Trophoblast cell (in vitro differentiated cells and primary cell): Measurements from ENCODE around the gene KCTD14.

Experiments
- DNase-seq, 2 donors: peaks; one replicate each; pipeline ENCODE4 v3.0.0-alpha.2; 2016
- H2AFZ ChIP-seq: 2 replicates; pipeline ENCODE4 v1.6.1; 2013; ENCODE audit warnings: low read length, moderate library complexity, mild to moderate bottlenecking; ENCODE audit not compliant: insufficient read depth, poor library complexity
- H2AK5ac ChIP-seq: 2 replicates; pipeline ENCODE4 v1.6.1; 2013; ENCODE audit warnings: mild to moderate bottlenecking, low read length
- H2BK120ac ChIP-seq: 2 replicates; pipeline ENCODE4 v1.6.1; 2013; ENCODE audit warnings: low read length, mild to moderate bottlenecking, moderate library complexity; ENCODE audit not compliant: insufficient read depth, poor library complexity
- H2BK12ac ChIP-seq: 2 replicates; pipeline ENCODE4 v1.6.1; 2013; ENCODE audit warnings: mild to moderate bottlenecking, low read length, moderate library complexity
- H2BK5ac ChIP-seq: 2 replicates; pipeline ENCODE4 v1.6.1; 2013; ENCODE audit warnings: low read length, low read depth, moderate library complexity, mild to moderate bottlenecking; ENCODE audit not compliant: poor library complexity
- H3K14ac ChIP-seq: 2 replicates; pipeline ENCODE4 v1.6.1; 2013; ENCODE audit warnings: mild to moderate bottlenecking, low read length
- H3K18ac ChIP-seq: 2 replicates; pipeline ENCODE4 v1.6.1; 2013; ENCODE audit warnings: mild to moderate bottlenecking, low read length
- H3K23ac ChIP-seq: 2 replicates; pipeline ENCODE4 v1.6.1; 2013; ENCODE audit warnings: low read length
- H3K27ac ChIP-seq: 2 replicates; pipeline ENCODE4 v1.5.1; 2013; ENCODE audit warnings: low read depth, mild to moderate bottlenecking, inconsistent platforms, low read length, moderate library complexity
- H3K27me3 ChIP-seq: 2 replicates; pipeline ENCODE4 v1.6.1; 2013; ENCODE audit warnings: inconsistent platforms, mild to moderate bottlenecking, low read length, moderate library complexity; ENCODE audit not compliant: insufficient read depth
- H3K36me3 ChIP-seq, 2 experiments: 1 replicate in 1 of 2; 2 replicates in 1 of 2; pipeline ENCODE4 v1.6.1; 2013; ENCODE audit warnings: low read length in 2 of 2, mild to moderate bottlenecking in 2 of 2, moderate library complexity in 1 of 2; ENCODE audit not compliant: insufficient read depth in 2 of 2, control insufficient read depth in 1 of 2
- H3K4ac ChIP-seq: 2 replicates; pipeline ENCODE4 v1.6.1; 2013; ENCODE audit warnings: low read depth, mild to moderate bottlenecking, low read length, moderate library complexity
- H3K4me1 ChIP-seq, 2 experiments: 1 replicate in 1 of 2; 2 replicates in 1 of 2; pipeline ENCODE4 v1.6.1; 2013; ENCODE audit warnings: low read length in 2 of 2, mild to moderate bottlenecking in 2 of 2, moderate library complexity in 1 of 2; ENCODE audit not compliant: insufficient read depth in 2 of 2, control insufficient read depth in 1 of 2
- H3K4me2 ChIP-seq: 2 replicates; pipeline ENCODE4 v1.6.1; 2013; ENCODE audit warnings: inconsistent platforms, mild to moderate bottlenecking, low read length, moderate library complexity
- H3K4me3 ChIP-seq: 2 replicates; pipeline ENCODE4 v1.5.1; 2013; ENCODE audit warnings: mild to moderate bottlenecking, low read depth, low read length, inconsistent platforms
- H3K79me1 ChIP-seq: one replicate; pipeline ENCODE4 v1.6.1; 2013; ENCODE audit warnings: low read length
- H3K79me2 ChIP-seq: 2 replicates; pipeline ENCODE4 v1.6.1; 2013; ENCODE audit warnings: low read length, mild to moderate bottlenecking; ENCODE audit not compliant: control insufficient read depth, insufficient read depth, poor library complexity
- H3K9ac ChIP-seq: 2 replicates; pipeline ENCODE4 v1.6.1; 2013; ENCODE audit warnings: mild to moderate bottlenecking, low read length
- H3K9me3 ChIP-seq: 2 replicates; pipeline ENCODE4 v1.6.1; 2013; ENCODE audit warnings: low read depth, mild to moderate bottlenecking, control low read depth, inconsistent platforms, low read length; ENCODE audit not compliant: insufficient read depth
- H4K12ac ChIP-seq: 2 replicates; pipeline ENCODE4 v1.6.1; 2013; ENCODE audit warnings: low read depth, mild to moderate bottlenecking, low read length, moderate library complexity
- H4K8ac ChIP-seq: 2 replicates; pipeline ENCODE4 v1.6.1; 2013; ENCODE audit warnings: low read depth, mild to moderate bottlenecking, low read length, moderate library complexity
- H4K91ac ChIP-seq: one replicate; pipeline ENCODE4 v1.6.1; 2013; ENCODE audit warnings: low read depth, mild to moderate bottlenecking, low read length, moderate library complexity
- WGBS: extraction: QIAGEN DNeasy Blood & Tissue Kit; methylation state at CpG from one replicate; pipeline ENCODE4 v1.1.7; 2013; ENCODE audit warnings: missing lambda C conversion rate; ENCODE audit not compliant: insufficient read length, insufficient coverage; ENCODE audit errors: extremely low coverage; 5-methylcytosine and 5-hydroxymethylcytosine counted together

The KCTD14 gene

DNA sequence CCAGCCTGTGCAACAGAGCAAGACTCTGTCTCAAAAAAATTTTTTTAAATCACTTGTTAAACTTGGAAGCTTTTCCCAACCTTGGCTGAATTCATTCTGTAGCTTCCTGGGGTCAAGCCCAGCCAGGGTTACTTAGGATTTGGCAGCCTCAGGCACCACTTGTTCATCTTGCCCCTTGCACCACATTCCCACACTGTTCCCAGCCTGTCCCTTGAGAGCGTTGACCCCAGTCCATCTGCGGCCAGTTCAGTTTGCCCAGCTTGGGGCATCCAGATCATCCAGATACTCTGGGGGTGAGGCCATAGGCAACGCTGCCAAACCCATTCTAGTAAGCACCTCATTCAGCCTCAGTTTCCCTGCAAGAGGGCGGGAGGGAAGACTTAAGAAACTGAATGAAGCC lies 31.9 kb upstream of the KCTD14 start:
- Histone ChIP-seq H2BK12ac (no peak overlapping the region), H3K79me1 (peaks cover 14% of the 10 kb centered on the region), H4K8ac (no peak overlapping the region), H3K79me2 (no peaks in the 10 kb centered on the region), H2BK120ac (no peak overlapping the region), H4K91ac (no peak overlapping the region), H3K4me1 (peaks cover 6 to 11% of the 10 kb centered on the region in 2 experiments), H3K4me3 (no peak overlapping the region), H3K9me3 (no peaks in the 10 kb centered on the region), H3K27me3 (no peaks in the 10 kb centered on the region), H3K9ac (no peak overlapping the region), H2AK5ac (no peak overlapping the region), H3K18ac (no peak overlapping the region), H2BK5ac (no peak overlapping the region), H3K23ac (no peak overlapping the region), H3K14ac (no peak overlapping the region), H3K4me2 (no peak overlapping the region), H3K27ac (no peak overlapping the region), H3K36me3 (no peaks in the 10 kb centered on the region), H3K4ac (no peak overlapping the region), H4K12ac (no peak overlapping the region), H2AFZ (no peak overlapping the region)
- DNase-seq = no peak
- no CpG with 5 or more reads among the region's 4 CpGs for WGBS

DNA sequence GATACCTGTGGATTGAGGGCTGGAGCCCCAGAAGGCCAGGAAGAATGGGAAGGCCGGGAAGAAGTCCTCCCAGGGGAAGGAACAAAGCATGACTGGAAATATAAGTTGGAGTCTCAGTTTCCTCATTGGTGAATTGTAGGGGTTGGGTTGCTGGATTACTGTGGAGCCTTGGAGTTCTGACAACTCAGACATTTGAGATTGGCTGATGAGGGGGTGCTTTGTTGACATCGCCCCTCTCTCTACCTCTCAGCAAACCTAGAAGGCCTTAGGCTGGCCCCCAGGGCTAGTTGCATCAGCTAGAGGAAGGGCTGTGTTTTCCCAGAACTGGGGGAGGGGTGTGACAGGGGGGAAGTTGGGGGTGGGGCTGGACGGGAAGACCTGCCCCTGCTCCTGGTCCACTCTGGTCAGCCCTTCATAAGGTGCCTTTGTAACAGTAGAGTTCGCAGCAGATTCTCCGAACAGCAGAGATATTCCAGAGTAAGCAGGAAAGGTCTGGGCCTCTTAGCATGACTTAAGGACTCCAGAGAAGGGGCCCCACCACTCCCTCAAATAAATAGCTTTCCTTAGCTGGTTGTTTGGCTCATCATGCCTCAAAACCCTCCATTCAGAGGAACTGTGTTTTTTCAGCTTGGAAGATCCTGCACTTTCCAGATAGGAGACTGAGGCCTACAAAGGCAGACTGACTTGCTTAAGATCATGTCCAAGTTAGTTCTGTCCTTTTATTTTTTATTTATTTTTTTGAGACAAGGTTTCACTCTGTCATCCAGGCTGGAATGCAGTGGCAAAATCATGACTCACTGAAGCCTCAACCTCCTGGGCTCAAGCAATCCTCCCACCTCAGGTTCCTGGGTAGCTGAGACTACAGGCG lies 28.1 kb upstream of the KCTD14 start:
- no peak for DNase-seq
- Histone ChIP-seq H2BK120ac (peak overlapping the region; percentile 36), H3K9ac (no peak overlapping the region), H3K4ac (no peak overlapping the region), H2BK12ac (peak overlapping the region; percentile 70), H3K79me2 (no peaks in the 10 kb centered on the region), H3K14ac (no peak overlapping the region), H4K8ac (peak overlapping the region; percentile 54), H2AK5ac (no peak overlapping the region), H4K12ac (no peak overlapping the region), H3K79me1 (peaks cover 14% of the 10 kb centered on the region), H3K27ac (peak overlapping the region; percentile 67), H3K23ac (no peak overlapping the region), H2BK5ac (peak overlapping the region; percentile 38), H3K27me3 (no peaks in the 10 kb centered on the region), H3K4me3 (no peak overlapping the region), H2AFZ (no peak overlapping the region), H3K4me2 (peak overlapping the region; percentile 33), H4K91ac (peak overlapping the region; percentile 57), H3K36me3 (no peaks in the 10 kb centered on the region), H3K18ac (peak overlapping the region; percentile 52), H3K9me3 (peaks cover 2% of the 10 kb centered on the region), H3K4me1 (peaks cover 8 to 12% of the 10 kb centered on the region in 2 experiments)
- WGBS = no CpG with 5 or more reads among the region's 6 CpGs

DNA sequence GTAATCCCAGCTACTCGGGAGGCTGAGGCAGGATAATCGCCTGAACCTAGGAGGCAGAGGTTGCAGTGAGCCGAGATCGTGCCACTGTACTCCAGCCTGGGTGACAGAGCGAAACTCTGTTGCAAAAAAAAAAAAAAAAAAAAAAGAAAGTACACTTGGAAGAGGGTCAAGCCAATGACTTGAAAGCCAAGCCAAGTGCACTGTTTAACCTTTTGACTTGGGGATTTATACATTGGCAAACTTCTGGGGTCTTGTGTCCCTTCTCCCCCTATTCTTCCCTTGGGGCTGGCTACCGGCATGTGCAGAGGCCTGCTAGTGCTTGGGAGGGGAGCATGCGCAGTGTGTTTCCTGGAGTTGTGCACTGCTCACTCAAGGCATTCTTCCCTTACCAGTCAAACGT lies 26.3 kb upstream of the KCTD14 start:
- Histone ChIP-seq H4K12ac (no peak overlapping the region), H3K4me1 (peaks cover 11 to 17% of the 10 kb centered on the region in 2 experiments), H2BK5ac (no peak overlapping the region), H3K9me3 (peaks cover 2% of the 10 kb centered on the region), H3K27me3 (no peaks in the 10 kb centered on the region), H2BK12ac (no peak overlapping the region), H3K79me2 (no peaks in the 10 kb centered on the region), H3K23ac (no peak overlapping the region), H2AFZ (no peak overlapping the region), H3K79me1 (peaks cover 18% of the 10 kb centered on the region), H3K14ac (no peak overlapping the region), H2AK5ac (no peak overlapping the region), H4K91ac (no peak overlapping the region), H2BK120ac (no peak overlapping the region), H4K8ac (no peak overlapping the region), H3K4me3 (no peak overlapping the region), H3K18ac (no peak overlapping the region), H3K36me3 (no peaks in the 10 kb centered on the region), H3K4ac (no peak overlapping the region), H3K27ac (peak overlapping the region; percentile 12), H3K9ac (no peak overlapping the region), H3K4me2 (no peak overlapping the region)
- no CpG with 5 or more reads among the region's 8 CpGs for WGBS
- DNase-seq = no peak

DNA sequence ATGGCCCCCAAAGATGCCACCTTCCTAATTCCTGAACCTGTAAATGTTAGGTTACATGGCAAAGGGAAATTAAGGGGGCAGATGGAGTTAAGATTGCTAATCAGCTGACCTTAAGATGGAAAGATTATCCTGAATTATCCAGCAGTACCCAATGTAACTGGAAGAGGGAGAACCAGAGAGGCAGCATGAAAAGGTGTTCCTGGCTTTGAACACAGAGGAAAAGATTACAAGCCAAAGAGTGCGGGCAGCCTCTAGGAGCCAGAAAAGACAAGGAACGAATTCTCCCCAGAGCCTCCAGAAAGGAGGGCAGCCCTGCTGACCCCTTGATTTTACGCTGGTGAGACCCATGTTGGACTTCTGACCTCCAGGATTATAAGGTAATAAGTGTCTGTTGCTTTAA lies 25.5 kb upstream of the KCTD14 start:
- no peak for DNase-seq
- no peak overlapping the region for H3K4me3 ChIP-seq
- H2BK12ac ChIP-seq = no peak overlapping the region
- H3K23ac ChIP-seq = no peak overlapping the region
- H4K8ac ChIP-seq = no peak overlapping the region
- H3K9me3 ChIP-seq = peaks cover 2% of the 10 kb centered on the region
- WGBS = no CpG with 5 or more reads among the region's 3 CpGs
- peaks cover 18% of the 10 kb centered on the region for H3K79me1 ChIP-seq
- peaks cover 11 to 17% of the 10 kb centered on the region in 2 experiments for H3K4me1 ChIP-seq
- H3K4me2 ChIP-seq = no peak overlapping the region
- no peak overlapping the region for H3K18ac ChIP-seq
- peak overlapping the region; percentile 65 for H4K91ac ChIP-seq
- no peaks in the 10 kb centered on the region for H3K36me3 ChIP-seq
- H2BK120ac ChIP-seq = no peak overlapping the region
- no peak overlapping the region for H3K14ac ChIP-seq
- no peak overlapping the region for H2AK5ac ChIP-seq
- H3K79me2 ChIP-seq = no peaks in the 10 kb centered on the region
- H3K9ac ChIP-seq = no peak overlapping the region
- H3K27ac ChIP-seq = no peak overlapping the region
- H3K27me3 ChIP-seq = no peaks in the 10 kb centered on the region
- no peak overlapping the region for H3K4ac ChIP-seq
- no peak overlapping the region for H2AFZ ChIP-seq
- H4K12ac ChIP-seq = no peak overlapping the region
- no peak overlapping the region for H2BK5ac ChIP-seq
